SKM-1 (cell line): ENCODE data around the gene DHX35.
"Not testable (repeated sequence)": the region's sequence is repeated elsewhere in the genome, so short reads cannot be mapped to it uniquely, and the experiment has no call there.

Experiments used
- DNase-seq: peaks from one replicate; lab custom pipeline; 2025; ENCODE audit not compliant: unreplicated experiment; lab: John Stamatoyannopoulos, UW

The DHX35 gene

DNA sequence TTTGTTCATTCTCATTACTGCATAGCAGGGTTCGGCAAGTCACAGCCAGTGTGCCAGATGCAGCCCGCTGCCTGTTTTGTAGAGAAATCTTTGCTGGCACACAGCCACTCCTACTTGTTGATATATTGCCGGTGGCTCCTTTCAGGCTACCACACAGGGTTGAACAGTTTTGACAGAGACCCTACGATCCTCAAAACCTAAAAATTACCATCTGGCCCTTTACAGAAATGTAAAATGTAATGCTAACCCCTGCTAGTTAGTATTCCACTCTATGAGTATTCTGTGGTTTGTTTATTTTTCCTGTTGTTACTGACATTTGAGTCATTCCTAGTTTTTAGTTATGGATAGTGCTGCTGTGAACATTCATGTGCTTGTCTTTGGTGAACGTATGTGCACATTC lies 11.5 kb downstream of the DHX35 start:
- no peak for DNase-seq

DNA sequence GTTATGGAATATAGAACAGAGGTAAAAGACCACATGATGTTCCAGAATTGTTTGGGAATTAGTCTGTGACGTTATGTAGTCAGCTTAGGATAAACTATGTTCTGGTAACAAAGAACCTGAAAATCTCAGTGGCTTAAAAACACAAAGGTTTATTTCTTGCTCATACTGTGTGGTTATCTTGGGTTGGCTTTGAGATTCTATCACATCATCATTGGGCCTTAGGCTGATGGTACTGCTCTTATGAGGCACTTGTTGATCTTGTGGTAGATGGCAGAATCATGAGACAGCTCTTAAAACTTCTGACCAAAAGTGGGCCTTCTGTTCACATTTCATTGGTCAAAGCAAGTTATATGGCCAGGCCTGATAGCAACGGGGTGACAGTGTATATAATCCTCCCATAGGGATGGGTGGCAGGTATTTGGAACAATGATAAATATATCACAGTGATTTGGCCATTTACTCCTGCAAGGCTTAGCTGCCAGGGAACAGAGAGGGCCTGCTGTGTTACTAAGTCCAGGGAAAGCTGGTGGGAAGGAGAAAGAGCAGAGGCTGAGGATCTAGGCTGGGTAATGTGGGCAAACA lies 13.5 kb downstream of the DHX35 start:
- no peak for DNase-seq

DNA sequence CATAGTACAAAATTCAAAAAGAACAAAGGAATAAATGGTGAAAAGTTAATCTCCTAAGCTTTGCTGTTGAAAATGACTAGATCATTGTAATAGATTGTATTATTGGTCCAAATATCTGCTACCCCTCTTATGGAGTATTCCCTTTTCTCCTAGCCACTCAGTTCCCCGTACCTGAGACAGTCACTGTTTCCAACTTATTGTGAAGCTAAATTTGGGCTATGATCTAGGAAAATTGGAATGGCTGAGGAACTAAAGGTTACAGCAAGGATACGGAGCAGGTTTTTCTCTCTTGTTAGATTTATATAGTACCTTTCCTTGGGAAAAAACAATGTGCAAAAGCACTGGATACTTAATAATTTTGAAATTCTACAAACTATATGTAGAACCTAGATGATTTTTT lies 17.3 kb downstream of the DHX35 start:
- no peak for DNase-seq

DNA sequence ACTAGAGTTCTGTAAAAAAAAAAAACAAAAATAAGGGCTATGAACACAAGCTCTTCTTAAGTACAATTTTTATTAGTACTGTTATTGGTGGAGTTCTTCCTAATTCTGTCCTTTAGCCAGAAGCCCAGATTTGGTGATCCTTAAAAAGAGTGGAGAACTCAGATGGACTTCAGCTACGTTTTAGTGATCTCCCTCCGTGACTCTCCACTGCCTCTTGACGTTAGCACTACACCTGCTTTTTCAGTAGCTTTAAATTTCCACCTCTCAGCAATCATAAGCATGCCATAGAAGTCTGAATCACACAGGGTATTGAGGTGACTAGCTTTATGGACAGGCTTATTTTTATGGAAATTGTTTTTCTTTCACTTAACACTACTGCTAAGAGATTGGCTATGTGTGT lies 17.7 kb downstream of the DHX35 start:
- no peak for DNase-seq

DNA sequence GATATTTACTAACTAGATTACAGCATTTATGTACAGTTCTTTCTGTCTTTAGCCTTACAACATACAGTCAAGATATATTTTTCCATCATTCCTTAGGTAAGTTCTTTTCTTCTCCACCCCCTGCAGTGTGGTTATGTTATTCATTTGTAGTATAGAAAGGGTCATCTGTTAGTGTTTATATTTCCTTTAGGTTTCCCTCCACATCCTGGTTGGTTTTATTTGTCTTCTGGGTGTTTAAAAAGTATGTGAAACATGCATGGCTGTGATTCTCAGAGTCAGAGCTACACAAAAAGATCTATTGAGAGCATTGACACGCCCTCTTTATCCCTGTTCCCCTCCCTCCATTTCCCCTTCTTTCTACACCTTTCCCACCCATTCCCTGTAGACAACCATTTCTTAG lies 20.1 kb downstream of the DHX35 start:
- DNase-seq = no peak

DNA sequence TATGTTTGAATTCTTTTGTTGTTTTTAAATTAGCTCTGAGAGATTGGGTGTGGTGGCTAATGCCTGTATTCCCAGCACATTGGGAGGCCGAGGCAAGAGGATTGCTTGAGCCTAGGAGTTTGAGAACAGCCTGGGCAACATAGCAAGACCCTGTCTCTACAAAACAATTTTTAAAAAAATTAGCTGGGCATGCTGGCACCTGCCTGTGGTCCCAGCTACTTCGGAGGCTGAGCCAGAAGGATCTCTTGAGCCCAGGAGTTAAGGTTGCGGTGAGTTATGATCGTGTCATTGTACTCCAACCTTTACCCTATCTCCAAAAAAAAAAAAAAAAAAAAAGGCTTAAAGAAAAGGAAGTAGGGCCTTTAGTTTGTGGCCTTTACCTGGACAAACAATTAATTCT lies 22.9 kb downstream of the DHX35 start:
- no peak for DNase-seq

DNA sequence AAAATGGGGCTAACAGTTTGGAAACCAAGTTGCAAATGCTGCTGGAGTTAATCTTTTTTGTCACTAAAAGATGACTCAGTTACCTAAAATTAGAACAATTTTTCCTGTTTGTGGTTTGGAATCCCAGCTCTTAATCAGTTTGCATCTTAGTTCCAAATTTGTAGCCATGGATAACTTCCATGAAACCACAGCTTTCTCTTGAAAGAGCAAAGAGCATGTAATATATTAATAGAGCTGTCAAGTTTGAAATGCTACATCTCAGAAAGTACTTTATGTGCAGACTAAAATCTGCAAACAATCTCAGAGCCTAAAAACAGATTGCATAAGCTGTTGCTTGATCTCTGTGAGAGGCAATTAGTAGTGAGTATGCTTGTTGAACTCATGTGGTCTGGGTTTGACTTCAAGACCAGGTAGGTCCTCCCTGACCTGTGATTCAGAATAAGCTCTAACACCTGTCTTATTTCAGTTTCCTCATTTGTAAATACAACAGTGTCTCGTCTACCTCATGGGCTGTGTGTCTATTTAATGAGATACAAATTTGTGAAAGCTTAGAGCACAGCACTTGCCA lies 23.5 kb downstream of the DHX35 start:
- DNase-seq = no peak

DNA sequence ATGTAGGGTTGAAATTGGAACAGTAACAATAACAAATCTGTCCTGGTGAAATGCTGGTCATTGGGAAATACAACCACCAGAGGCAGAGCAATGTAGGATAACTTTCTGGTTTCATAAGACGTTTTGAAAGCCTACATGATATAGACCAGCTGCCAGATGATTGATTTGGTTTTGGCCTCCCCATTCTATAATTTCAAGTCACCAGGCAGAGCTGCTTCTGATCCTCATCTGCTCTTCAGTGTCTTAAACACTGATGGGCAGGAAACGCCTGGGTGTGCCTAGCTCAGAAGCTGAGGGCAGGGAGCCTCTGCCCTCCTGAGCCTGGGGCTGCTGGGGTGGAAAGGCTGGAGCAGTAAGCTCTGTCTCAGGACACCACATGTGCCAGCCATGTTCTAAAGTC lies 24.5 kb downstream of the DHX35 start:
- no peak for DNase-seq

DNA sequence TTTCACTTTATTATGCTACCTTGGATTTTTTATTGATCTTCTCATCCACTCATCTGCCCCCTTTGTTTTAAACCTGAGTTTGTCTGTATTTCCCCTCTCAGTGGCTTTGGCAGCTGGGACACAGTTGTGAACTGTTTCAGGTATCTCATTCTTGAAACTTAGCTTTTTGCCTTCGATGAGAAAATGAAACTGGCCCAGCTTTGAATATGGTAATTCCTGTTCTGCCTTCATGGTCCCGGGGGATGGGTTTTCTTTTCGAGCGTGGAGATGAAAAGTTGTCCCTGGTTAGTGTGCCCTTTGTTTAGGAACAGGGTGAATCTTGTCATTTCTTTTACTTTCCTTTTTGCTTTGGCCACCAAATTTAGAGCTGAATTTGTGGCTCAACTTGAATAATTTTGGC lies 25.6 kb downstream of the DHX35 start:
- DNase-seq = no peak

DNA sequence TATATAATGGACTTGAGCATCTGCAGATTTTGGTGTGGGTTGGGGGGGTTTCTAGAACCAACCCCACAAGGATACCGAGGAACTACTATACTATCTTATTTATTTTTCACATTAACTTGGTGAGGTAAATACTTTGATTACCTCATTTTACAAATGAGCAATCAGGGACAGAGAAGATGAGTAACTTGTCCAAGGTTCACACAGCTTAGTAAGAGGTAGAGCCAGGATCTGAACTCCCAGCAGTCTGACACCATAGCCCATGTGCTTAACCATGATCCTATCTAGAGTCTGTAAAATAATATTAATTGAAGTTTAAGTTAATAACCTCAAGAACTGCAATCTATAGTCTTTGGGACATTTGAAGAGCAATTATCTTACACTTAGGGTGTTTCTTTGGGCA lies 28.6 kb downstream of the DHX35 start:
- no peak for DNase-seq

DNA sequence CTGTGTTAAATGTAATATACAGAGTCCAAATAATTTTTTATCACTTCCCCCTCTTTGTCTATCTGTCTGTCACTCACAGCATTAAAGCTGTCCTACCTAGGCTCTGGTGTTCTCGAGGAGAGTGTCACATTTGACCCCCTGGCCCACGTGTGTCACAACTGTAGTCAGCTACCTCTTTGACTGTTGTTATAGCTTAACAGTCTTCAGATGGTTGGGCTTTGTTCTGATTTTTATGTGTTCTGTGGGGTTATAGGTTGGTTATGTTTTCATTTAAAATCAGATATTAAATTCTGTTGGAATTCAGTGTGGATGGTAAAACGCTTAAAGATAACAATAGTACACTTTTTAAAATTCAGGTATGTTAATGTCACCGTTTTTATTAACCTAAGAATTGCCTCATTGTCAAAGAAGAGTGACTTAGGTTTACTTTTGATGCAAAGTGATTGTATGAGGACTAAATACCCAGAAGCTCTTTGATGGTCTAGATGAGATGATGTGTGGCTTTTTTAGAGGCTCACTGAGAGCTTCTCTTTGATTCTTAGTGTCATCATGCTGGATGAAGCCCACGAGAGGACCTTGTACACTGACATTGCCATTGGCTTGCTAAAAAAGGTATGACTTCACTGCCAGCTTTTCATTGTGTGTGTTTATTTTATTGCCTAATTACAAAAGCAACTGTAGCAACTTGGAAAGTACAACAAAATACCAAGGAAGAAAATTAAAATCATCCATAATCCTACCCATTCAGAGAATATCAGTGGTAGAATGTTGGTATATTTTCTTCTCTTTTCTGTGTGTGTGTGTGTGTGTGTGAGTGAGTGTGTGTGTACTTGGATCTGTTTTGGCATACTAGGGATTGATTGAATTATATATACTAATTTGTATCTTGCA lies 29.9 kb downstream of the DHX35 start:
- DNase-seq = no peak

DNA sequence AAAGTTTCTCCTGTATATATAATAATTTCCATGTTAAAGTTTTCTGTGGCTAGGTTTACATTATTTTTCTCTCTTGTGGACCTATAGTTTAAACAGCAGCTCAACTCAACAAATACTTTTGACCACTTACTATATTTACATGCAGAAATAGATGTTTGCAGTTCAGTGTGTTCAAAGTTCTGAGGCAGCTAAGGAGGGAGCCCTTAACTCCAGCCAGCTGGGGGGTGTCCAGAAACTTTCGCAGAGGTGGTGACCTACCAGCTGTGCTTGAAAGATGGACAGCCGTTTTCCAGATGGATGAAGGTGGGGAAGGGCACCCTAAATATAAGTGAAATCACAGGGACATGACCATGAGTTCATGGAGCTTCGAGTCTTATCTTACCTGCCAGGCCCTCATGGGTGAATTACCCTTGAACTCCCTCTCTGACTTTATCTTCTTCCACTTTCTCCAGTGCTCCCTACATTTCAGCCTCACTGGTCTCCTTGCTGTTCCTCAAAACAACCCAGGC lies 33.4 kb downstream of the DHX35 start:
- DNase-seq = no peak

DNA sequence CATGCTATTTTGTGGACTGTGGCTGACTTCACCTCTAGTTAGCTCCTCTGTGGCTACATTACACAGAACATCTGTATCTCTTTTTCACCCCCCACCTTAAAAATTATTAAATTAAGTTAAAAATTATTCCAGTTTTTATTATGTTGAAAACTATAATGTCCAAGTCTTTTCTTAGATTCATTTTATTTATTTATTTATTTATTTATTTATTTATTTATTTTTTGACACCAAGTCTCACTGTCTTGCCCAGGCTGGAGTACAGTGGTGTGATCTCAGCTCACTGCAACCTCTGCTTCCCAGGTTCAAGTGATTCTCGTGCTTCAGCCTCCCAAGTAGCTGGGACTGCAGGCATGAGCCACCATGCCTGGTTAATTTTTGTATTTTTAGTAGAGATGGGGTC lies 34.7 kb downstream of the DHX35 start:
- not testable (repeated sequence) for DNase-seq

DNA sequence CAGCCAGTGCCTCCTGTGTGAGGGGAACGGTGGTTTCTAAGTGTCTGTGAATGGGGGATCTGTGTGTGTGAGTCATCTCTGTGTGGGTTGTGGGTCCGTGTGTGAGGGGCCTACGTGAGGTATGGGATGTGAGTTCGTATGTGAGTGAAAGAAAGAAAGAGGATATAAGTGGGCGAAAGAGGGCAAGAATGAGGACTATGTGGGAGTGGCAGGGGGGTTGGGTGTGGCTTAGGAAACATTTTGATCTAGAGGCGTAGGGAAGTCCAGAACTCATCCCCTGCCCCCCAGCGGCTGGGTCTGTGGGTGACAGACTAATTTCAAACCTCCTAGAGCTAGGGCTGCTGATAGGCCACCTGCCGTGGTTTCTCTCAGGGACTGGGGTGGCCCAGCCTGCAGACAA lies 35.5 kb downstream of the DHX35 start:
- no peak for DNase-seq

DNA sequence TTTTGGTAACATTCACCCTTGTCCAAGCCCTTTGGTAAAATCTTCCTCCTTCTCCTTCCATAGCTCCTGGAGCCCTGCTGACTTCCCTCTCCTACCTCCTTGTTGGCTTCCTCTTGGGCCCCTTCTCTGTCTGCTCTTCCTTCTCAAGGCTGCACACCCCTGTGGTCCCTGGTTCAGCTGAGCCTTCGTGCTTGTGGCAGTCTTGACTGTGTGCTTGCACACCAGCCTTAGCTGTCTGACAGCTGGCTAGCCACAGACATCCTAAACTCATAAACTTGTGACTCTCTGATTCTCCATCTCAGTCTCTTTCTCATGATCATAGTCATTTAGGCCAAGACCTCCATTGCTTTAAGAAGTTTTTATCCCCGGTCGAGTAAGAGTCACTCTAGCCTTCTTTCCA lies 37.1 kb downstream of the DHX35 start:
- DNase-seq = no peak

DNA sequence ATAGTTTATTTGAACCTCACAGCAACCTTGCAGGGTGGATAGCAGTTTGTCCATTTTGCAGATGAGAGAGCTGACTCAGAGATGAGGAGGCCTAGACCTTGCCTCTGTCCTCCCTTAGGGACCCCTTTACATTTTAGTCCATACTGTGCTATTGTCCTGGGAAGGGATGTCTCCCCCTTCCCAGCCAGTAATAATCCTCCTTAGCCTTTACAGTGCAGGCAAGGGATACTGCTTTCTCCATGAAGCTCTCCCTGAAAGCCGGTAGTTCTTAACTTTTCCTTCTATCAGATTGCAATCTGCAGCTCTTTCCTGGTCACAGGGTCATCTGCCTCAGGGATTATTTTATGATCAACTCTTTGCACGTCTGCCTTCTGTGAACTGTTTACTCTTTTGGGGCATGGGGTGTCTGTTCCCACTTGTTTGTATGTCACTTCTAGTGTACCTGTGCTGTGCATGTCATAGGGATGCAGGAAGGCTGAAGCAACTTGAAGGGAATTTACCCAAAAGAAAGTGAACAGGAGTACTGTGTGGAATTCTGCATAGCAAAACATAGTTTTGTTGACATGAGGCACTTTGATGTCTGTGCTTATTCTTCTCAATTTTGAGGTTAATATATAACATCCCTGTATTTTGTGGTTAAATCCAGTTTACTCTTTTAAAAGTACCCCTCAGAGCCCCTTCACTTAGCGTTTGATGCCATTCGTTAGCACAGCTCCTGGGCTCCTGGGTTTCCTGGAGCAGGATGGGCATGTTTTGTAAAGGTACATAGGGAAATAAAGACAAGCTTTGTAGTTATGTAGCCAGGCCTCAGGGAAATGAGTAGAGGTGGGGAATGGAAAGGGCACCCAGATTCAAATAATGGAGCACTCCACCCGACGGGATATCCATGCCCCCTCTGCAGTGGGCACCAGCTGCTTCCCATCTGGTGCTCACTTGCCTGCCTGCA lies 38.1 kb downstream of the DHX35 start:
- no peak for DNase-seq

DNA sequence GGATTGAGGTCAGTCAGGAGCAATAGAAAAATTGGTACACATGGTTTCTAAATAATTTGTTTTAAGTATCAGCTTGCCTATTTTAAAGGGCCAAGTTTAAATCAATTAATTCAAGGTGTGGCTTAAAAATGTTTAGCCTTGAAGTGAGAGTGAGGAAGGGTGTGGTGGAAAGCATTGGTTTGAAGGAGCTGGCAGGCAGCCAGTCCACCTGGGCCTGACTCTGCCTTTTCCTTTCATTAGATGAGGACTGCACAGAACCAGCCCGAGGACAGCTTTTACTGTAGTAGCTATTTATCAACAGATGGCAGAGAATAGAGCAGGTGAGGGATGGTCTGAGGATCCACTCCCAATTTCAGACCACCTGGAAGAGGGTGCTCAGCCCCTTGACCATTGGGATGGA lies 42.4 kb downstream of the DHX35 start:
- DNase-seq = no peak

DNA sequence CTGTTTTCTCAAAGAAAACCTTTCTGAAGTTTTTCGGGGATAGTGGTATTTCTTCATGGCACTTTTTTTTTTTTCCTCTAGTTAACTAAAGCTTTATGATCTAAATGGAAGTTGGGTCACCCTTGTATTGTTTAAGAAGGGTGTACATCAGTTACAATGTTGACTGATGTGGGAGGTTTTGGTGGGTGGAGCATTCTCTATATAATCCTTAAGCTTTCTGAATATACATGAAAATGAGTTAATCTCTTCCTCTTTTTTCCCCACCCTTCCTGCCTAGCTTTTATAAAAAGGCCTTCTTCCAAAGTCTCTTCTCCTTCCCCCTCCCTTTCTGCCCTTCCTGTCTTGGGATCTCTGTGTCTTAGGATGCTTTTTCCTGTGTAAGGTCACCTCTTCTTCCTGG lies 47.2 kb downstream of the DHX35 start:
- DNase-seq = no peak

DNA sequence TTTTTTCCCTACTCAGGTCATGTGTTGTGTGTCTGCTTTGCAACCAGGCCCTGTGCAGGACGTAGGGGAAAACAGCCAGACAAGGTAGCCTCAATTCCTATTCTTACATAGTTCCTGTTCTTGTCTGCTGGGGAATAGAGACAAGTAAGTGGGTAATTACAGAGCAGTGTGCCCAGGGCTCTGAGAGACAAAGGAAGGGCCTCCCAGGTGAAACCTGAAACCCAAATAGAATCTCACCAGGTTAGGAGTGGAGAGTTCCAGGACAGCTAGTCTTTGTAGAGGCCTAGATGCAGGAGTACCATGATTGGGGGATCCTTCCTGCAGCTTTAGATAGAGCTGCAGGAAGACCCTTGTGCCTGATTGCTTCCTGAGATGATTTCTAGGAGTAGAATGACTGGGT lies 48.4 kb downstream of the DHX35 start:
- DNase-seq = no peak

DNA sequence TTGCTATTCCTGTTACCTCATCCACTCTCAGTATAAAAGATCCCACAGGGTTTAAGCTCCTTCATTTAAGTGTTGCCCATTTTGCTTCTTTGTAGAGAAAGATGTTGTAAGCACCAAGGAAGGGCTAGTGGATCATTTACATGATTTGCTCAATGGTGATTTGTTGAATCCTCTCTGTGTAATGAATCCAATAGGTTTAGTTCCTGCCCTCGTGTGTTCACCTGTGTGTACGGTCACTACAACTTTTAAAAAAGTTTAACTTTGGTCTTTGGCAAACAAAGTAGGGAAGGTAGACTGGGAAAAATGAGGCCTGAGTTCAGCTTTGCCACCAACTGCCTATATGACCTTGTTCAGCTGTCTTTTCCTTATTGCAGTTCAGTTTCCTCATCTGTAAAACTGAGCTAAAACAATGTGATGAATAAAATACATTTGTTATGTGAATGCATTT lies 51.5 kb downstream of the DHX35 start:
- DNase-seq = no peak

DNA sequence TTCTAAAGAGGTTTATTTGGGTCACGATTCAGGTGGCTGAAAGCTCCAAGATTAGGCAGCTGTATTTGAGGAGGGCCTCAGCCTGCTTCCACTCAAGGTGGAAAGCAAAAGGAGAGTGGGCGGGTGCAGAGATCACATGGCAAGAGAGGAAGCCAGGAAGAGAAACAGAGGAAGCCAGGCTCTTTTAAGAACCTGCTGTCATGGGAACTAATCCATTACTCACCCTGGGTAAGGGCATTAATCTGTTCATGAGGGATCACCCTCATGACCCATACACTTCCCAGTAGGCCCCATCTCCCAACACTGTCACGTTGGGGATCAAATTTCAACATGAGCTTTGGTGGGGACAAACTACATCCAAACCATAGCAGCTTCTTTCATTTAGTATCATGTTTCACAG lies 53.9 kb downstream of the DHX35 start:
- DNase-seq = no peak
